ENCODE data around the gene GXYLT1. TPM values are rescaled to one million over a fixed set of nuclear protein-coding genes. Genes with fewer than 3 reads are reported as not detected.
"Not testable (repeated sequence)": the region's sequence is repeated elsewhere in the genome, so short reads cannot be mapped to it uniquely, and the experiment has no call there.

Gene GXYLT1
- total RNA-seq, 1 experiment from 2014 or later = 16.0 TPM

DNA sequence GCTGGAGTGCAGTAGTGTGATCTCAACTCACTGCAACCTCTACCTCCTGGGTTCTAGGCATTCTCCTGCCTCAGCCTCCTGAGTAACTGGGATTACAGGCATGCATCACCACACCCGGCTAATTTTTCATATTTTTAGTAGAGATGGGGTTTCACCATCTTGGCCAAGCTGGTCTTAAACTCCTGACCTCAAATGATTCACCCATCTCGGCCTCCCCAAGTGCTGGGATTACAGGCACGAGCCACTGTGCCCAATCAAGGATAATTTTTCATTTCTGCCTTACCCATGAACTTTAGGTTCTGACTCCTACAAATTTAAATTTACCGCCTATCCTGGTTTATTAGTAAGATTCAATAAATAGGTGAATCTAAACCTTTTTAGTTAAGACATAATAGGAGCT is 37.9 kb downstream of the GXYLT1 start:
- in situ Hi-C loops (cut with HindIII; ENCODE audit: low sequenced_read_pairs); DNase-seq (ENCODE audit: low spot score): not testable (repeated sequence)

DNA sequence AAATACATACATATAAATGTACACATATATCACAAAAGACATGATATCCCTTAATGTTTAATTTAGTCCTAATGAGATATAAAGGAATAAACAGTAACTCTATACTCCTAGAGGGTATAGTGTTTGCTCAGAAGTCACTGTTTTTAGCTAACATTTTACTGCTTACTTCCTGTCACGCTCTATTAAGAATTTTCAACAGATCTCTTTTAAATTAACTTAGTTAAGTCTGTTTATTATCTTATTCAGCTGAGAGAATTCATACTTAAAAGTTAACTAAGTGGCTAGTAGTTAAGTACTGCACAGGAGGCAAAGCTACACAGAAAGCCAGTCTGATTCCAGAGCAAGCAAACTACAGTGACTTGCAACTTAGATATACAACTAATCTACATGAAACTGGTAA is 39.9 kb downstream of the GXYLT1 start:
- in situ Hi-C loops (cut with HindIII; ENCODE audit: low sequenced_read_pairs) = no loop called here
- no peak for DNase-seq (ENCODE audit: low spot score)

DNA sequence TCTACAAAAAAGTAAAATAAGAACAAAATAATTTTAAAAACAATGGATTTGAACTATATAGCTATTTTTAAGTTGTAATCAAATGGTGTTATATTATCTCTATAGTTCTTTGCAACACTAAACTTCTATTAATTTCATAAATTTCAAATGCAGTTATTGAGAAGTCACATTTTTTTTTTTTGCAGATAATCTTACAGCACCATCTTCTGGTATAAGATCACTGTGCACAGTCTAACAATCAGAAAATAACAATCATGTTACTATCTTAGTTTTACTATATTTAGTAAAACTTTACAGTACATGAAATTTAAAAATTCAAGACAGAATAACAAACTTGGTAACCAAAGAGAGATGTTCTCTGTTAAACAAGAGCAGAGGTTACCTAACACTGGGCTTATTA is 40.6 kb downstream of the GXYLT1 start:
- in situ Hi-C loops (cut with HindIII; ENCODE audit: low sequenced_read_pairs) = no loop called here

DNA sequence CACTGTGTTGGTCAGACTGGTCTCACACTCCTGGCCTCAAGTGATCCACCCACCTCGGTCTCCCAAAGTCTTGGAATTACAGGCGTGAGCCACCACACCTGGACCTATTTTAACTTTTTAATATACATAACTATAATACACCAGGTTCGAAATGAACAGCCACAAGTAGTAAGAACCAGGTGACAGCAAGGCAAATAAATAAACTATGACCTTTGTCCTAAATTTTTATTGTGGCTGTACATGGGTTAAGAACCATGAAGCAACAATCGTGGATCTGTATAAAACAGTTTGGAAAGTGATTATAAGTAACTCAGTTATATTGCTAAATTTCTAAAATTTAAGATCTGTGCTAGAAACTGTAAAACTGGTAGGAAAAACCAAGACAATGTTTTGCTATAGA is 41.5 kb downstream of the GXYLT1 start:
- in situ Hi-C loops (cut with HindIII; ENCODE audit: low sequenced_read_pairs) = no loop called here

More for the DNA sequence above, 40.6 kb downstream of the GXYLT1 start:
- DNase-seq (ENCODE audit: low spot score) = no peak

GRCh38 chr12:42102720-42103119 is 42.0 kb downstream of the GXYLT1 start:
- DNase-seq (ENCODE audit: low spot score) = no peak
- in situ Hi-C loops (cut with HindIII; ENCODE audit: low sequenced_read_pairs) = no loop called here

More for the DNA sequence above, 41.5 kb downstream of the GXYLT1 start:
- DNase-seq (ENCODE audit: low spot score) = no peak

DNA sequence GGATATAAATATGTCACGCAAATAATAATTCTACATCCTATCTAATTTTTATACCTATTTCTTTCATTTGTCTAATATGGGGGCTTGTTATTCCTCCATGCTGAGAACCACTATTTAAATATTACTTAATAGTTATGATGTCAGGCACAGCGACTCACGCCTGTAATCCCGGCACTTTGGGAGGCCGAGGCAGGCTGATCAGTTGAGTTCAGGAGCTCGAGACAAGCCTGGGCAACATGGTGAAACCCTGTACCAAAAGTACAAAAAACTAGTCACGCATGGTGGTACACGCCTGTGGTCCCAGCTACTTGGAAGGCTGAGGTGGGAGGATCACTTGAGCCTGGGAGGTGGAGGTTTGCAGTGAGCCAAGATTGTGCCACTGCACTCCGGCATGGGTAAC is 45.2 kb downstream of the GXYLT1 start:
- no peak for DNase-seq (ENCODE audit: low spot score)
- in situ Hi-C loops (cut with HindIII; ENCODE audit: low sequenced_read_pairs) = no loop called here

GRCh38 chr12:42097971-42098370 is 46.7 kb downstream of the GXYLT1 start:
- no peak for DNase-seq (ENCODE audit: low spot score)
- in situ Hi-C loops (cut with HindIII; ENCODE audit: low sequenced_read_pairs) = no loop called here

DNA sequence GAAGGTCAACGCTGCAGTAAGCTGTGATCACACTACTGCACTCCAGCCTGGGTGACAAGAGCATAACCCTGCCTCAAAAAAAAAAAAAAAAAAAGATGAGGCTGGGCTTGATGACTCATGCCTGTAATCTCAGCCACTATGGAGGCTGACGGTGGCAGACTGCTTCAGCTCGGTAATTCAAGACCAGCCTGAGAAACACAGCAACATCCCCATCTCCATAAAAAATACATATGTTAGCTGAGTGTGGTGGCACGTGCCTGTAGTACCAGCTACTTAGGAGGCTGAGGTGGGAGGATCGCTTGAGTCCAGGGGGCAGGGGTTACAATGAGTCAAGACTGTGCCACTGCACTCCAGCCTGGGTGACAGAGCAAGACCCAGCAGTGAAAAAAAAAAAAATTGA is 50.4 kb downstream of the GXYLT1 start:
- in situ Hi-C loops (cut with HindIII; ENCODE audit: low sequenced_read_pairs) = no loop called here
- DNase-seq (ENCODE audit: low spot score) = no peak

DNA sequence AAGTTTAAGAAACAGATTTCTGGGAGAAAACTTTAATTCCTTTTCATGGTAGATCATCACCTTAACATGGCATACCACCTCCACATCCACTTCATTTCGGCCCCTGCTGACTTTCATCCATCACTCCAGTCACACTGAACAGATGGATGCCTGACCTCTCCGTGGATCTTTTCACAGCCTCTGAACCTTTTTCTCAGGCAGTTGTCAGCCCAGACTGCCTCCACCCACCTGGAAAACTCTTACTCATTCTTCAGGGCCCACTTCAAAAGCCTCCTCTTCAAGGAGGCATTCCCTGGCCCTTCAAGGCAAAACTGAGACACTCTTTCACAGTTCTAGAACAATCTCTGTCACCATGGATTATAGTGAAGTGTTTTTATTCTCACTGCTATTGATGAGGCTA is 52.9 kb downstream of the GXYLT1 start:
- no peak for DNase-seq (ENCODE audit: low spot score)
- in situ Hi-C loops (cut with HindIII; ENCODE audit: low sequenced_read_pairs) = no loop called here

DNA sequence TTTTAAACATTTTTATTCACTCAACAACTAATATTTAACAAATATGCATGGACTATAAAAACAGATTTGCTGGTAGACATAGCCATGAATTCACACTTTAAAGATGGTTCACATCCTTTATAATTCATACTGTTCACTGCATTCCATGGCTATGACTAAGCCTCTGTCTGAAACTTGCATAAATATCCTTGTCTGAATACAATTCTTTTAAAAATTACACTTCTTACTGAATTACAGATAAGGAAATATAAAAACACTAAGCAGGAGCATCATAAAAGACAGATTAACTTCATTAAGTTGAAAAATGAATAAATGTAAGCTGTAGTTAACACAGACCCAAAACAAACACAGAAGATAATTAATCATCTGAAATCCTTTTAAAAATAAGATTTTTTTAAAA is 53.8 kb downstream of the GXYLT1 start:
- no peak for DNase-seq (ENCODE audit: low spot score)
- in situ Hi-C loops (cut with HindIII; ENCODE audit: low sequenced_read_pairs) = no loop called here

- DNase-seq (ENCODE audit: low spot score) = peak; percentile 34
- in situ Hi-C loops (cut with HindIII; ENCODE audit: low sequenced_read_pairs) = no loop called here
Measured at GRCh38 chr12:42086031-42086430, 58.6 kb downstream of the GXYLT1 start.

GRCh38 chr12:42085594-42085993 is 59.1 kb downstream of the GXYLT1 start:
- in situ Hi-C loops (cut with HindIII; ENCODE audit: low sequenced_read_pairs) = no loop called here
- no peak for DNase-seq (ENCODE audit: low spot score)

DNA sequence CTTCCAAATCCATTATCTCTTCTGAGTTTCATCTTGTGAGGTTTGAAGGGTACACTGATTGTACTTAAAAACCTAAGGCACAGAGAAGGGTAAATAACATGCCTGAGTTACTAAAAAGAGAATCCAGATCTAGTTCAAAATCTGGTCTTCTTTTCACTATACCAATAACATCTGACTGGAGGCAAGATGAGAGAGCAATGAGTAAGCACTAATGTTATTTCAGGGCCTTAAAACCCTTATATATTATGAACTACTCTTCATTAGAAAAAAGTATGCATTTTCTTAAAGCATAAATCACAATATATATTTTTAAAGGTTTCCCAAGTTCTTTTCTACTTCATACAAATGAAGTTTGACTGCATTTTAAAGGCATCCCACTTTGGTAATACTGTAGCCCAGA is 60.2 kb downstream of the GXYLT1 start:
- in situ Hi-C loops (cut with HindIII; ENCODE audit: low sequenced_read_pairs) = no loop called here

GRCh38 chr12:42076976-42077375 is 67.7 kb downstream of the GXYLT1 start:
- DNase-seq (ENCODE audit: low spot score) = no peak
- in situ Hi-C loops (cut with HindIII; ENCODE audit: low sequenced_read_pairs) = no loop called here

More for the DNA sequence above, 60.2 kb downstream of the GXYLT1 start:
- DNase-seq (ENCODE audit: low spot score) = no peak

- in situ Hi-C loops (cut with HindIII; ENCODE audit: low sequenced_read_pairs) = no loop called here
- DNase-seq (ENCODE audit: low spot score) = no peak
Measured at GRCh38 chr12:42070036-42070435, 74.6 kb downstream of the GXYLT1 start.

DNA sequence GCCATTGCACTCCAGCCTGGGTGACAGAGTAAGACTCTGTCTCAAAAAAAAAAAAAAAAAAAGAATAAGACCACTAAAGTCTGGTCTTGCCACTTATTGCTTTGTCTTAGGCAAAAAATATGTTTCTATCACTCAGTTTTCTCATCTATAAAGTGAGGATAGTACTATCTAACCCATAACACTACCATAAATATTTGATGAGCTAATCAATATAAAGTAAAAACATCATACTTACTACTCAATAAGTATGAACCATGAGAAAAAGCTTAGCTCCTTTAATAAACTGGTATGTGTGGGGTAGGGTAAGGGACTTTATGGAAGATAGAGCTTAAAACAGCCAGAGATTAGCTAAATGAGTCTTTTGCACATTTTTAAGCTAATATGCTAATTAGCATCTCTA is 85.5 kb downstream of the GXYLT1 start:
- DNase-seq (ENCODE audit: low spot score) = no peak
- in situ Hi-C loops (cut with HindIII; ENCODE audit: low sequenced_read_pairs) = no loop called here

- in situ Hi-C loops (cut with HindIII; ENCODE audit: low sequenced_read_pairs) = no loop called here
- DNase-seq (ENCODE audit: low spot score) = no peak
Measured at GRCh38 chr12:42056130-42056529, 88.5 kb downstream of the GXYLT1 start.

DNA sequence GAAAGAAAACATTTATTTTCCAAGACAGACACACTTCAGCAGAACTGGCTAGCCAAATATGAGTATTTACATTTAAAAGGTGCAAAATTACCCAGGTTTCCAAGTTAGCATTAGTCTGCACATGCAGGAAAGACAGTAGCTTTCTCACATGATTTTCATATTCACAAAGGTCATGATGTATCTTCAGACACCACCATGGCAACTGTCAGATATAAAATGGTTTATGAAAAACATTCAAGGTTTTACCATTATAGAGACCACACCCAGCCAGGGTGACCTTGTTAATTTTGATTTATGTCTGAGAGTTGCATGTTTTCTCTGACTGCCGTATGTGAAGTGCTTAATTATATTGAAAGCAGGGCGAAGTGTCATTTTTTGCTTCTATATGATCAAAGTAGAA is 91.2 kb downstream of the GXYLT1 start:
- DNase-seq (ENCODE audit: low spot score) = no peak
- in situ Hi-C loops (cut with HindIII; ENCODE audit: low sequenced_read_pairs) = no loop called here

DNA sequence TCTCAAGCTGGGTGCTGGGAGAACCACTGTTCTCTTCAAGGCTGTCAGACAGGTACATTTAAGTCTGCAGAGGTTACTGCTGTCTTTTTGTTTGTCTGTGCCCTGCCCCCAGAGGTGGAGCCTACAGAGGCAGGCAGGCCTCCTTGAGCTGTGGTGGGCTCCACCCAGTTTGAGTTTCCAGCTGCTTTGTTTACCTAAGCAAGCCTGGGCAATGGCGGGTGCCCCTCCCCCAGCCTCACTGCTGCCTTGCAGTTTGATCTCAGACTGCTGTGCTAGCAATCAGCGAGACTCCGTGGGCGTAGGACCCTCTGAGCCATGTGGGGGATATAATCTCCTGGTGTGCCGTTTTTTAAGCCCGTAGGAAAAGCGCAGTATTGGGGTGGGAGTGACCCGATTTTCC is 95.7 kb downstream of the GXYLT1 start:
- DNase-seq (ENCODE audit: low spot score); in situ Hi-C loops (cut with HindIII; ENCODE audit: low sequenced_read_pairs): not testable (repeated sequence)

DNA sequence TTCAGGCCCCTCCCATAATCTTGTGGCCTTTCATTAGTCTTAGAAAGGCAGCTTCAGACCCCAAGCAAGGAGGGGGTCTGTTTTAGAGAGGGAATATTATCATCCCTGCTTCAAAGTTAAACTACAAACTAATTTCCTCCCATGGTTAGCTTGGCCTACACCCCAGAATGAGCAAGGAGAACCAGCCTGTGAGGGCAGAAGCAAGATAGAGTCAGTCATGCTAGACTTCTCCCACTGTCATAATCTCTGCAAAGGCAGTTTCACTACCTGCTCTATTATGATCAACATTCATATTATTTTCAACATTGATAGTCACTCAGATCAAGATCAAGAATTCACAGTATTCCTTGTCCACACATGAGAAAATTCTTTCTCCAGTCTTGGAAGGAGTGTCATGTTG is 105.1 kb downstream of the GXYLT1 start:
- DNase-seq (ENCODE audit: low spot score) = no peak
- in situ Hi-C loops (cut with HindIII; ENCODE audit: low sequenced_read_pairs) = no loop called here

- DNase-seq (ENCODE audit: low spot score) = no peak
- in situ Hi-C loops (cut with HindIII; ENCODE audit: low sequenced_read_pairs) = no loop called here
Measured at GRCh38 chr12:42039176-42039575, 105.5 kb downstream of the GXYLT1 start.
